Loucy (cell line): ENCODE data around the gene THAP7.

Source experiments
- H2AFZ ChIP-seq: fragments of 200-600 bp; sonication (generic); 2 replicates; pipeline ENCODE4 v1.6.0; 2016; ENCODE audit warnings: antibody characterized with exemption, mild to moderate bottlenecking, low read length, moderate library complexity
- H3F3A ChIP-seq: fragments of 200-600 bp; 2 replicates; pipeline ENCODE4 v1.6.0; 2016; ENCODE audit warnings: antibody characterized with exemption, low read depth, mild to moderate bottlenecking
- H3K27me3 ChIP-seq: fragments of 200-600 bp; sonication (generic); 2 replicates; pipeline ENCODE4 v1.6.1; 2014; ENCODE audit warnings: low read length, mild to moderate bottlenecking; ENCODE audit not compliant: insufficient read depth, poor library complexity, severe bottlenecking
- H3K36me3 ChIP-seq: fragments of 200-600 bp; sonication (generic); 2 replicates; pipeline ENCODE4 v1.6.1; 2016; ENCODE audit warnings: low read length; ENCODE audit not compliant: insufficient read depth
- H3K4me1 ChIP-seq: fragments of 200-600 bp; sonication (generic); 2 replicates; pipeline ENCODE4 v1.5.1; 2014; ENCODE audit warnings: low read length, mild to moderate bottlenecking; ENCODE audit not compliant: insufficient read depth, poor library complexity, severe bottlenecking
- H3K4me2 ChIP-seq: fragments of 200-600 bp; sonication (generic); 2 replicates; pipeline ENCODE4 v1.6.0; 2014; ENCODE audit warnings: antibody characterized with exemption, low read length, low read depth, mild to moderate bottlenecking; ENCODE audit not compliant: poor library complexity, severe bottlenecking
- H3K4me3 ChIP-seq: fragments of 200-600 bp; sonication (generic); 2 replicates; pipeline ENCODE4 v1.5.1; 2014; ENCODE audit warnings: low read length, mild to moderate bottlenecking, mixed read lengths; ENCODE audit not compliant: poor library complexity, severe bottlenecking
- H3K79me2 ChIP-seq: fragments of 200-600 bp; sonication (generic); 2 replicates; pipeline ENCODE4 v1.6.1; 2014; ENCODE audit warnings: low read length; ENCODE audit not compliant: insufficient read depth
- H3K9ac ChIP-seq: fragments of 200-600 bp; sonication (generic); 2 replicates; pipeline ENCODE4 v1.6.0; 2014; ENCODE audit warnings: mild to moderate bottlenecking, low read depth, low read length, moderate library complexity; ENCODE audit not compliant: poor library complexity, severe bottlenecking
- H3K9me2 ChIP-seq: fragments of 200-600 bp; sonication (generic); replicated peaks from 2 replicates; pipeline ENCODE4 v1.6.1; 2016; ENCODE audit warnings: low read depth, low read length, mixed read lengths
- H3K9me3 ChIP-seq: fragments of 200-600 bp; sonication (generic); 2 replicates; pipeline ENCODE4 v1.6.1; 2014; ENCODE audit warnings: mild to moderate bottlenecking, antibody characterized with exemption, low read length, low read depth; ENCODE audit not compliant: insufficient read depth
- H4K20me1 ChIP-seq: fragments of 200-600 bp; sonication (generic); 2 replicates; pipeline ENCODE4 v1.6.0; 2014; ENCODE audit warnings: antibody characterized with exemption, low read length, mild to moderate bottlenecking; ENCODE audit not compliant: insufficient read depth, poor library complexity, severe bottlenecking
- CTCF ChIP-seq: fragments of 200-600 bp; sonication (generic); conservative IDR thresholded peaks from 2 replicates; pipeline ENCODE4 v1.5.1; 2014; ENCODE audit warnings: mild to moderate bottlenecking, antibody characterized with exemption, low read length
- EZH2phosphoT487 ChIP-seq: fragments of 200-600 bp; IDR thresholded peaks from 2 replicates; pipeline ENCODE4 v1.6.1; 2018; ENCODE audit warnings: antibody characterized with exemption, mild to moderate bottlenecking, moderate library complexity, borderline replicate concordance

Gene THAP7

GRCh38 chr22:20992456-20993303 is 9.2 kb downstream of the THAP7 start:
- H3K9me2 ChIP-seq: no peaks in the 10 kb centered on the region
- H4K20me1 ChIP-seq: no peaks in the 10 kb centered on the region
- H3K36me3 ChIP-seq: peaks cover 5% of the 10 kb centered on the region; the same call in 1 of the 2 replicates
- no peak overlapping the region for H3K9ac ChIP-seq
- TF ChIP-seq CTCF (no peak), EZH2phosphoT487 (no peak)
- no peak overlapping the region for H3K4me3 ChIP-seq
- no peak overlapping the region for H3K4me2 ChIP-seq
- H2AFZ ChIP-seq: no peak overlapping the region
- H3K79me2 ChIP-seq: no peaks in the 10 kb centered on the region
- no peaks in the 10 kb centered on the region for H3K27me3 ChIP-seq
- H3K4me1 ChIP-seq: peaks cover 8% of the 10 kb centered on the region
- H3K9me3 ChIP-seq: no peaks in the 10 kb centered on the region
- no peaks in the 10 kb centered on the region for H3F3A ChIP-seq

- Histone ChIP-seq H3K9ac (no peak overlapping the region), H3K27me3 (no peaks in the 10 kb centered on the region), H3K4me3 (no peak overlapping the region), H3K36me3 (peaks cover 5% of the 10 kb centered on the region; the same call in 1 of the 2 replicates), H3K9me2 (no peaks in the 10 kb centered on the region), H4K20me1 (no peaks in the 10 kb centered on the region), H3K4me2 (no peak overlapping the region), H3K9me3 (no peaks in the 10 kb centered on the region), H2AFZ (no peak overlapping the region), H3K4me1 (peaks cover 8% of the 10 kb centered on the region), H3K79me2 (no peaks in the 10 kb centered on the region), H3F3A (no peaks in the 10 kb centered on the region)
- TF ChIP-seq EZH2phosphoT487 (no peak), CTCF (no peak)
Observed at GRCh38 chr22:20992056-20992442, 9.9 kb downstream of the THAP7 start.

- peaks cover 5% of the 10 kb centered on the region; the same call in 1 of the 2 replicates for H3K36me3 ChIP-seq
- no peak overlapping the region for H3K9ac ChIP-seq
- peaks cover 8% of the 10 kb centered on the region for H3K4me1 ChIP-seq
- H3K27me3 ChIP-seq: no peaks in the 10 kb centered on the region
- no peaks in the 10 kb centered on the region for H3K79me2 ChIP-seq
- no peaks in the 10 kb centered on the region for H3K9me3 ChIP-seq
- no peak overlapping the region for H3K4me2 ChIP-seq
- no peaks in the 10 kb centered on the region for H3K9me2 ChIP-seq
- H4K20me1 ChIP-seq: no peaks in the 10 kb centered on the region
- H3K4me3 ChIP-seq: no peak overlapping the region
- H2AFZ ChIP-seq: no peak overlapping the region
- no peaks in the 10 kb centered on the region for H3F3A ChIP-seq
- TF ChIP-seq CTCF (no peak), EZH2phosphoT487 (no peak)
Observed at GRCh38 chr22:20991252-20992055, 10.5 kb downstream of the THAP7 start.
